Stimulated activated CD4-positive, alpha-beta T cell treated with anti-CD3 and anti-CD28 coated beads, Interleukin-12 subunit alpha, Interleukin-12 subunit beta, amount 100 ng/mL, for 48 hours (primary cell): Measurements from ENCODE around the gene MUC5B.
A peak's percentile ranks its signal among the peaks of the same experiment; 100 is the strongest.
"Not testable (repeated sequence)": the region's sequence is repeated elsewhere in the genome, so short reads cannot be mapped to it uniquely, and the experiment has no call there.

Experiments used
- DNase-seq, 3 donors: peaks; one replicate each; pipeline ENCODE4 v3.0.0-alpha.2; 2020; ENCODE audit warnings: low read depth in 2 of 3, low spot score in 1 of 3

MUC5B gene

DNA sequence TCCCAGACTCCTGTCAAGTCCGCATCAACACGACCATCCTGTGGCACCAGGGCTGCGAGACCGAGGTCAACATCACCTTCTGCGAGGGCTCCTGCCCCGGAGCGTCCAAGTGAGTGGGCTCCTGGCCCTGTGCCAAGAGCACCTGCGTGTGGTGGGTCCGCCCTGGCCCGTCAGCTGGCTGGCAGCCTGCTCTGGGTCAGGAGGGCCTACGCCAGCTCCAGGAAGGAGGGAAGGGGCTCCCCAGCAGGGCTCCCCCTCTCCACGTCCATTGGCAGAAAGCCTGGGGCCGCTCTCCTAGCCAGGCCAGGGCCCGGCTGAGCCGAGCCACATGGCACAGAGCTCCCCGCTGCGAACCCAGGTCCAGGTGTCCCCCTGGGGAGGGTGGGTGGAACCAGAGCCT lies 37.8 kb downstream of the MUC5B start:
- no peak for DNase-seq

DNA sequence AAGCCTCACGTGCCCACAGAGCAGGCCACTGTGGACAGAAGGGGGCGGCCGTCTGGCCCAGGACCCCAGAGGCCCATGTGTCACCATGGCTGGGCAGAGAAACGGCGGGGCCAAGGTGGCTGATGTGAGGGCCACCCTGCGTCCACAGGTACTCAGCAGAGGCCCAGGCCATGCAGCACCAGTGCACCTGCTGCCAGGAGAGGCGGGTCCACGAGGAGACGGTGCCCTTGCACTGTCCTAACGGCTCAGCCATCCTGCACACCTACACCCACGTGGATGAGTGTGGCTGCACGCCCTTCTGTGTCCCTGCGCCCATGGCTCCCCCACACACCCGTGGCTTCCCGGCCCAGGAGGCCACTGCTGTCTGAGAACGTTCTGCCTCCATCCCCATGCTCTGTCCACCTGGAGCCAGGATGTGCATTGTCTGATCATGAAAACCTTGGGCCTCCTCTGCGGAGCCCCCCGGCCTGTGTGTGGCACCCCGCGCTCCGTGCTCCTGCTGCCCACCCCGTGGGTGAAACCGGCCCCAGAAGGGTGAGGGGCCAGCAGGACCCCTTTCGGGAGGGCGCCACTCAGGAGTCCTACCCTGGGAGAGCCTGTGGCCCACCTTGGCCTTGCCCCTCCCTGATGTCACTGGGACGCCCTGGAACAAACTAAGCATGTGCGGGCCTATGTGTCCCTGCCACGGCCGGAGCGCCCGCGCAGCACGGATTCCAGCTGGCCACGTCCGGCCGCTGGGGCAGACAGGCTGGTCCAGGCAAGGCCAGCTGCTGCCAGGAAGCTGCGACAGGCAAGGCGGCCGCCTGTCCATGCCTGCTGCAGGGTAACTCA lies 38.6 kb downstream of the MUC5B start:
- no peak for DNase-seq

DNA sequence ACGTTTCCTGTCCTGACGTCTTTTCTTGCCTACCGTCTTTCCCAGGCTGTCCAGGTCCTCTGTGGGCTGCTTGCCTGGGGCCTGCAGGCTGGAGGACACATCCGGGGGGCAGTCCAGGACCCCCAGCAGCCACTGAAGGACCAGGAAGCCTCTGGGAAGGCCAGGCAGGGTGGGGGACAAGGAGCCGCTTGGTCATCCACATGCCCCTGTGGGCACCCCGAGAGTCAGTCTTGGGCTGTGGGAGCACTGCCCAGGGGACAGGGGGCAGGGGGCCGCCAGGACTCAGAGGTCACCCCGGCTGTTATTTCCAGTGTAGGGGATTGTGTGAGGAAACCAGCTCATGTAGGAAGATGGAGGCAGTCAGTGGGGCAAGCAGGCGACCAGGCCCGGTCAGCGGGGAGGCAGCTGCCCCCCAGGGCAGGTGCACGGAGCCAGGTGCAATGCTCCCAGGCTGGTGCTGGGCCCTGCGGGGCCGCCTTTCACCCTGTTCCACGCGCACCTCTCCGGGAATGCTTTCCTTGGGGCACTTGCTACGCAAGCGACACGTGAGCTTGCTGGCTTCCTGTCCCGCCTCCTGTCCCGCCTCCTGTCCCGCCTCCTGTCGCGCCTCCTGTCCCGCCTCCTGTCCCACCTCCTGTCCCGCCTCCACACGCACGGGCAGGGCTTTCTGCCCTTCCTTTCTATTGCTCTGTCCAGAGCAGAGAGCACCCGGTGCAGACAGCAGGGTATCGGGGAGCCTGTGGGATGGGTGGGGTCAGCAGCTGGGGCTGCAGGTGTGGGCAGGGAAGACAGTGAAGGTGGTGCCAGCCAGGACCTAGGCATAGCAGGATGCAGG lies 39.5 kb downstream of the MUC5B start:
- DNase-seq, result peak; percentile 85 to 88 (median 86)

DNA sequence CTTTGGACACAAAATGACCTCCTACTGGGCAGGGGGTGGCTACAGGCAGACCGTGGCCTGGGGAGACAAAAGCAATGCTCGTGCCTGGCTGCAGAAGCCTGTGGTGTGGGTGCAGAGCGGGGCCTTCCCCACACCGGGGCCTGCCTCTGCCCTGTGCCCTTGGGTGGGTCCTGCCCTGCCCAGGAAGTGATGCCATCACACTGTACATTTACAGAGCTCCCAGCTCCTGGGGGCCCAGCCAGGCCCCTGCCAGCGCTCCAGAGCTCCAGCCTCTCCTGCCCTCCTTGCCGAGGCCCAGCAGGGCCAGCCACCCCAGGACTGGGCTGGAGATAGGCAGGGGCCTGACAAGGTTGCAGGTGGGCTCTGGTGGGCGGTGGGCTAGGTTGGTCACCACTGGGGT lies 40.1 kb downstream of the MUC5B start:
- no peak for DNase-seq

DNA sequence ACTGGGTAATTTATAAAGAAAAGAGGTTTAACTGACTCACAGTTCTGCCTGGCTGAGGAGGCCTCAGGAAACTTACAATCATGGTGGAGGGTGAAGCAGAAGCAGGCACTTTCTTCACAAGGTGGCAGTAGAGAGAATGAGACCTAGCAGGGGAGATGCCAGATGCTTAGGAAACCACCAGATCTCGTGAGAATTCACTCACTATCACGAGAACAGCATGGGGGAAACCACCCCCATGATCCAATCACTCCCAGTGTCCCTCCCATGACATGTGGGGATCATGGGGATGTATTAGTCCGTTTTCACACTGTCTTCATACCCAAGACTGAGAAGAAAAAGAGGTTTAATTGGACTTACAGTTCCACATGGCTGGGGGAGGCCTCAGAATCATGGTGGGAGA lies 41.6 kb downstream of the MUC5B start:
- peak in 2 of 3 donors; percentile 29 to 47 for DNase-seq

DNA sequence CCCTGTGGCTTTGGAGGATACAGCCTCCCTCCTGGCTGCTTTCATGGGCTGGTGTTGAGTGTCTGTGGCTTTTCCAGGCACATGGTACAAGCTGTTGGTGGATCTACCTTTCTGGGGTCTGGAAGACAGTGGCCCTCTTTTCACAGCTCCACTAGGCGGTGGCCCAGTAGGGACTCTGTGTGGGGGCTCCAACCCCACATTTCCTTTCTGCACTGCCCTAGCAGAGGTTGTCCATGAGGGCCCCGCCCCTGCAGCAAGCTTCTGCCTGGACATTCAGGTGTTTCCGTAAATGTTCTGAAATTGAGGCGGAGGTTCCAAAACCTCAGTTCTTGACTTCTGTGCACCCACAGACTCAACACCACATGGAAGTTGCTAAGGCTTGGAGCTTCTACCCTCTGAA lies 42.6 kb downstream of the MUC5B start:
- not testable (repeated sequence) for DNase-seq

DNA sequence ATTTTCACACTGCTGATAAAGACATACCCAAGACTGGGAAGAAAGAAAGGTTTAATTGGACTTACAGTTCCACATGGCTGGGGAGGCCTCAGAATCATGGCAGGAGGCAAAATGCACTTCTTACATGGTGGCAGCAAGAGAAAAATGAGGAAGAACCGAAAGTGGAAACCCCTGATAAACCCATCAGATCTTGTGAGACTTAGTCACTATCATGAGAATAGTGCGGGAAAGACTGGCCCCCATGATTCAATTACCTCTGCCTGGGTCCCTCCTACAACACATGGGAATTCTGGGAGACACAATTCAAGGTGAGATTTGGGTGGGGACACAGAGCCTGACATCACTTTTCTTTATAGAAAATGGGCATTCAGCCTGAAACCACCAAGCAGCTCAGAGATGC lies 44.1 kb downstream of the MUC5B start:
- DNase-seq, result not testable (repeated sequence)

DNA sequence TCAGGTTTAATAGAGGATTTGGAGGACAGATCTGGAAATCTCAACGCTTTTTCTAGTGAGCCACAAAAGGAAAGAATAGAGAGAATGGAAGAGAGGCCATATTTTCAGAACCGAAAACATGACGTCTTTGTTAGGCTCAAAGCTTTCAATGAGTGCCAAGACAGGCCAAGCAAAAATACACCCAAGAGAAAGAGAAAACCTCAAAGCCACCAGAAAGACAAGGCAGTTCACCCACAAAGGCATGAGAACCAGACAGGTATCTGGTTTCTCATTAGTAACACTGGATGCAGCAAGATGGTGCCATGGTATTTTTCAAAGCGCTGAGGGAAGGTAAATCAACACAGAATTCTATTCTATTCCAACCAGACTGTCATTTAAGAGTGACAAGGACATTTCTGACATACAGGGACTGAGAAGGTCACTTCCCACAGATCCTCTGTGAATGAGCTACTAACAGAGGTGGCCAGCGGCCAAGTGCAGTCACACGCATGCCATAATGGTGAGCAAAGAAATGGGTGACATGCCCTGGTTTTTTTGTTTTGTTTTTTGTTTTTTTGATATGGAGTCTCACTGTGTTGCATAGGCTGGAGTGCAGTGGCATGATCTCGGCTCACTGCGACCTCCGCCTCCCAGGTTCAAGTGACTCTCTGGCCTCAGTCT lies 44.7 kb downstream of the MUC5B start:
- no peak for DNase-seq

DNA sequence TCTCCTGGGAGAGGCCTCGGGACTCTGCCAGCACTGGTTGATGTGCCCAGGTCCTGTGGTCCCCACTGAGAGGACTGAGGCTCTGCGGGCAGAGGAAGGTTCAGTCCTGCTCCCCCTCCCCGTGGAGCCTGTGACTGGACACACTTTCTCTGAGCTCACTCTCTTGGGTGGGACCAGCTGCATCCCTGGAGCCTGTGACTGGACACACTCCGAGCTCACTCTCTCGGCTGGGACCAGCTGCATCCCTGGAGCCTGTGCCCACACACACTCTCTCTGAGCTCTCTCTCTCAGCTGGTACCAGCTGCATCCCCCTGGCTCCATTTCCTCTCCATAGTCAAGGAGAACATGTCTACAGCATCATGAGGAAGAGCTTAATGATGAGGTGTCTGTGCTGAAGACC lies 47.1 kb downstream of the MUC5B start:
- no peak for DNase-seq

DNA sequence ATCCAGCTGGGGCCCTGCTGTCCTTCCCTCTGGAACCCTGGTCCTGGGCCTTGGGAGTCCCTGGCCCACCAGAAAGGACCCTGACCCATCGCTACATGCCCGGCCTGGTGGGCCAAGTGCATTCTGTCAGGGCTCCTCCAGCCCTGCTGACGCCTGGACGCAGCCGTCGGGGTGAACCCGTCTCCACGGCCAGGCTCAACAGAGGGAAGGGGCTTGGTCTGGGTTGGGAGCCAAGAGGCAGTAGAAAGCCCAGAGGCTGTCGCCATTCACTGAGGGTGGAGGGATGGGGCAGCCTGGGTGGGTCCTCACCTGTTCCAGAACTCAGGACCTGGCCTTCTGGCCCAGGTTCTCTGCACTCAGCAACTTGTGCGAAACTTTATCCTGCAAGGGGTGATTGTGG lies 47.6 kb downstream of the MUC5B start:
- DNase-seq, result no peak

DNA sequence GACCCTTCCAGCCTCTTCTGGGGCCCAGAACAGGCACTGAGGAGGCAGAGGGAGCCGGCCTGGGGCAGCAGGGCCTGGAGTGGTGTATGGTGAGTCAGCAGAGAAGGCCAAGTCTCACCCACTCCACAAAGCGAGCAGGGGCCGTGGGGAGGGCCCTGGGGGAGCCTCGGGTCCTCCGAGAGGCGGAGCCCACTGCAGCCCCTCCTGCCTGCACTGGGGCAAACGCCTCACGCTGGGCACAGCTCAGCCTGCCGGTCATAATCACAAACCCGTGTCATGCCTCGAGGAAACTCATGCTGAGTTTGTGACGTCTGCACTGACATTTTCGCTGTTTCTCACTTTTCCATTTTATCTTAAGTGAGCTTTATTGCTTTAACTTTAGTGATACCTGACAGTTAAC lies 48.1 kb downstream of the MUC5B start:
- no peak for DNase-seq

DNA sequence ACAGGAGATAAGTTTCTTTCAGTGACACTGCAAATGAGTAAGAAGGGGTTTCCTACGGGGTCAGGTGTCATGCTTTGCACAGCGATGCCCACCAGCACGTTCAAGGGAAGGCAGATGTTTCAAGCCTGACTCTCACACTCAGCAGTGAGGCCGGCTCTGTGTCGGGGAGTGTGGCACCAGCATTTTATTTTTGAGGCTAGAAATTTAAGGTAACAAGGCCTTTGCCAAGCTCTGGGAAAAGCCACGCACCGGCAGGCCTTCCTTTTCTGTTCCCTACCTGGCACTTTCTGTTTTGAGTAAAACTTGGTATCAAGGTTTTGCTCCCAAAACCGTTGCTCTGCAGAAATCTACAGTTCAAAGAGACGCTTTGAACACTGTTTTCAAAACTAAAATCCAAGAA lies 48.5 kb downstream of the MUC5B start:
- DNase-seq, result no peak

DNA sequence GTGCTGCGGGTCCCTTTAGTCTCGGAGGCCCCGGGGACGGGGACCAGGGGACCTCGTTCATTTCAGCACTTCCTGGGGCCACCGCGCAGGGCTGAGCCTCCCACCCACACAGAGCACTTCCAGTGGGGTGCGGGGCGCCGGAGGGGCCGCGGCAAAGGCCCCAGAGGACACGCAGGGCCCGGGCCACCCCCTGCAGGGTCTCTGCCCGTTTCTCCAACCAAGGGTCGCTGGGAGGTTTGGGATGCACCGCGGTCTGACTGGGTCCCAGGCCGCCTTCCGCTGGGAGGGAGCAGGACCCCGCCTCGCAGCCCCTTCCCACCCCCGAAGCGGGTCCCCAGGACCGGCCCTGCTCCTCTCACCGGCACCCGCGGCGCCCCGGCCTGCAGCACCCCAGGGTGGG lies 49.1 kb downstream of the MUC5B start:
- no peak for DNase-seq

DNA sequence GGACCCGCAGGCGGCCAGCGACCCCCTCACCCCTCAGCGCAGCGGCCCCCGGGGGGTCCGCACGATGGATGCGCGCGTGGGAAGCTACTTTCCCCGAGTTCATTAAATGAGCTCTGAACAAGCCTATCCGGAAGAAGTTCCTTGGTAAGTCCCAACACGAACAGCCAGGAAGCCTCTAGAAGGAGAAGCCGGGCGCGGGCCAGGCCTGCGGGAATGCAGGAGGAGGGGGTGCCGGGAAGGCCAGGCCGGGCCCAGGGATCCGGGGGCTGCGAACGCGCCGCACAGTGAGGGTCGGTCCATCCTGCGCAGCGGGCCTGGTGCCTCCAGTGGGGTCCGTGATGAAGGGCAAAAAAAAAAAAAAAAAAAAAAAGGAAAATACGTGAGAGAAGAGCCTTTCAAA lies 49.7 kb downstream of the MUC5B start:
- DNase-seq, result no peak

DNA sequence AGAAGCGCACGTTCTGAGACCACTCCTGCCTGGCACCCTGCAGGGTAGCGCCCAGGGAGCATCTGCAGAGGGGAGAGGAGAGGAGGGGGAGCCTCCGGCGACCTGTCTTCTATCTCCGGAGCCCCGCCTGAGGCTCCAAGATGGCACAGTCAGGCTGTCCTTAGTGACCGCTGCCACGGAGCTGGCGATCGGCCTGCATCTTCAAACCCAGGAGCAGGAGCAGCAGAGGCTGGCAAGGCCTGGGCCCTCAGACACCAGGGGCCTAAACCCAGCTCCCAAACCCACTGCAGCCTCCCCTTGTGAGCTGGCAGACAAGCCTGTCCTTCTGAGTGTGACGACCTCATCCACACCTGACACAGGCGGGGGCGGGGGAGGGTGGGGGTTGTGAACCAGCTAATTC lies 51.6 kb downstream of the MUC5B start:
- no peak for DNase-seq

DNA sequence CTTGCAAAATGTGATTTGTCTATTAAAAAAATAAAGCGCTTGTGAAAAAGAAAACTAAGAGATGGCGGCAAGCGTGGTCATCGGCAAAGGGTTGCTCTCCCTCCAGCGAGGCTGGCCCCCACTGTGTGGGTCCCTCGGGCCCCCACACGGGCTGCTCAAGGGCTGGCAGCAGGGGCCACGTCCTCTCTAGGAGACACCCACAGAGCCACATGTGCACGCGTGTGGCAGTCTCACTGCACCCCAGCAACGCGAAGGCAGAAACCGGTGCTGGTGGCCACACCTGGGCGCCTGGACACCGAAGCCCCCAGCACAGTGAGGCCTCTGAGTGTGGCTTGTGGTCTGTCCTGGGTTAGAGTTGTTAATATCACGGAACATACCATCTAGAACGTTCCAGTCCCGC lies 52.2 kb downstream of the MUC5B start:
- no peak for DNase-seq

DNA sequence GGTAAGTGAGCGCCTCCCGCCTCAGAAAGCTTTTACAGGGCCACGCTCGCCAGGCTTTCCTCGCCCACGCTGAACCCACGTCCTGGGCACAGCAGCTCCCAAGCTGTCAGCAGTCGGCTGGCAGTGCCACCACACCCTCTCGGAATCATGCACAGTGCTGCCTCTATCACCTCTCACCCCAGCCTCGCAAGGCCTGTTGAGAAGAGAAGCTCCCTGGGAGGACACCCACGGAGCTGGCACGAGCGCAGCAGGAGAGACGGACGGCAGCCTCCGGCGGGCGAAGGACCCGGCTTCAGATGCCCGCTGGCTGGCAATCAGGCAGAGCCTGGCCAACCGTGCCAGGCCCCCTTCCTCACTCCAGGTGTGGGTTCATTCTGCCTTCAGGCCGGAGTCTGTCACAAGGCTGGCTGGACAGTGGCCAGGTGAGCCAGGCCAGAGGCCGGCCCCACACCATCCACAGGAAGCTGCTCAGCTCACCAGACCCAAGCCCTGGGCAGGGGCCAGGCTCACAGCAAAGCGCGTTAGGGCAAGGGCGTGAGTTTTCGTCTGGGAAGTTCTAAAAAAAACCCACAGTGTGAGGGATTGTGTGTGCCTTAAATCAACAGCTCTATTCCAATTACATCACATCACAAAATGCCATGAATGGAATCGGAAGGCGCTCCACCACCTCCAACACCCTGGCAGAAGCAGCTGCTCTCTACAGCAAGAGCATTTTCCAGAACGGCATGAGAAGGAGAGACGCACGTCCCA lies 53.4 kb downstream of the MUC5B start:
- no peak for DNase-seq

DNA sequence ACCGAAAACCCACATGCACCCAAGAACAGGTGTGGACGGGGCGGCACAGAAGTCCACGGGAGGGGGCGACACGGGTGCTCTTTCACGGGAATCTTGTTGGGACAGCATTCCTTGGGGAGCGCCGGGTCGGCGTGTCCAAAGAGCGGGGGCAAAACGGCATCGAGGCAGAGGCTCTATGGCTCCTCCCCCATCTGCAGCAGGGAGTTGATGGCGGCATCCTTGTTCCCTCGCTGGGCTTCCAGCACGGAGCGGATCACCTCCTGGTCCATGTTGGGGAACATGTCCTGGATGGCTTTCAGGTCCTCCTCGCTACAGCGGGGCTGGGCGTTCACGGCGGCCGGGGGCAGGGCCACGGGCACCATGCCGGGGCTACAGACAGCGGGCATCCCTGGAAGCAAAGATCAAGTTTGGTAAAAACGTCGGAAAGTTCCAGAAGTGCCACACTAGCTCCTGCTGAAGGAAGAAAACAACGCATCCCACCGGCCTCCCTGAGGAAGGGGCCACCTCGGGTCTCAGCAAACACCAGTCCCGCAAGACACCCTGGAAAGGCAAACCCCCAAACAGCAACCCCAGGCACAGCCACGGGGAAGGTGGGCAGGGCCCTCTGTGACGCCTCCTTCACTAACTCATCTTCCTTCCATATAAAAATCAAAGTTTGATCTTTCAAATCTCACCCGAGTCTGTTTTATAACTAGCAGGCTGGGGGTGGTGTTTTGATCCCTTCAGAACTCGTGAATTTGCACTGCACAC lies 54.2 kb downstream of the MUC5B start:
- DNase-seq, result no peak

DNA sequence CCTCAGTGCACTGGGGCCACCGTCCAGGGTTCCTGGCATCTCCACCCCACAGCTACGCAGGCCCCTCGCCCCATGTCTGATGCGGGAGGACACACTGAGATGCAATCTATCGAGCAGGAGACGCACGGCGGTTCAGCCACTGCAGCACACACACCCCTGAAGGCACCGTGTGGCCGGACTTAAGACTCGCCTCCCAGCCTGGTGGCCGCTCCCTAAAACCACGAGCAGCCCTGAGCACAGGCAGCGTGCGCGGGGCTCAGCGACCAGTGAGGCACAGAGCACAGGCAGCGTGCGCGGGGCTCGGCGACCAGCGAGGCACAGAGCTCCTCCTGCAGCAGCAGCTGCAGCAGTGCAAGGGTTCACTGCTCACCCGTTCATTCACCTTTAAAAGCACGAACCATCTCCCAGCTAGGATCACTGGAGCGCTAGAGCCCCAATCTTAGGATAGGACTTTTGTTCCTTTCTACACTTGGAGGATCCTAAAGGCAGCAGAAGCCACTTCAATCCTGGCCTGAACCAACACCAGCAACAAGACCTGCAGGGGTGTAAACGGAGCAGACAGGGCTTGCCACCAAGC lies 55.2 kb downstream of the MUC5B start:
- no peak for DNase-seq
